HUES64 (cell line): Measurements from ENCODE around the gene UMOD. TPM values are rescaled to one million over a fixed set of nuclear protein-coding genes. Genes with fewer than 3 reads are reported as not detected.

Source experiments
- H3K27ac ChIP-seq: 2 replicates; pipeline ENCODE4 v1.7.0; 2013; ENCODE audit warnings: low read depth, low read length, inconsistent platforms
- H3K27me3 ChIP-seq: 2 replicates; pipeline ENCODE4 v1.6.1; 2013; ENCODE audit warnings: mild to moderate bottlenecking, low read length; ENCODE audit not compliant: insufficient read depth
- H3K36me3 ChIP-seq: 2 replicates; pipeline ENCODE4 v1.6.1; 2013; ENCODE audit warnings: mild to moderate bottlenecking, low read length; ENCODE audit not compliant: insufficient read depth
- H3K4me1 ChIP-seq: 2 replicates; pipeline ENCODE4 v1.6.1; 2013; ENCODE audit warnings: mild to moderate bottlenecking, low read length, moderate library complexity; ENCODE audit not compliant: insufficient read depth
- H3K4me3 ChIP-seq: 2 replicates; pipeline ENCODE4 v1.5.1; 2013; ENCODE audit warnings: mild to moderate bottlenecking, low read length, moderate library complexity
- H3K9ac ChIP-seq: 2 replicates; pipeline ENCODE4 v1.6.1; 2013; ENCODE audit warnings: mild to moderate bottlenecking, low read depth, low read length
- H3K9me3 ChIP-seq: 2 replicates; pipeline ENCODE4 v1.6.1; 2013; ENCODE audit warnings: low read depth, low read length; ENCODE audit not compliant: insufficient read depth
- WGBS: fragments of 150-250, 120-280 bp; methylation state at CpG from one replicate; pipeline ENCODE4 v1.1.7; 2013; ENCODE audit warnings: missing lambda C conversion rate; 5-methylcytosine and 5-hydroxymethylcytosine counted together
- polyA plus RNA-seq, 2 experiments: library from polyadenylated mRNA; stranded (reverse); fragments of 50-300 nt; gene quantifications; one replicate each; pipeline ENCODE4 v1.2.3, GENCODE V29; 2013

UMOD gene
- polyA plus RNA-seq (2013, experiment 1 of 2) = not detected
- not detected for polyA plus RNA-seq (2013, experiment 2 of 2)

- Histone ChIP-seq H3K4me3 (no peak within 1 kb of the TSS), H3K4me1 (peaks cover 3% of the 10 kb centered on the region; the same call in 1 of the 2 replicates), H3K27ac (no peak within 1 kb of the TSS), H3K27me3 (no peaks in the 10 kb centered on the region), H3K9me3 (peaks cover 4% of the 10 kb centered on the region; the same call in 1 of the 2 replicates), H3K9ac (no peak within 1 kb of the TSS), H3K36me3 (no peaks in the 10 kb centered on the region)
- 94% methylated on average over 2 of the region's 2 CpGs for WGBS
These were observed at the start of gene UMOD for GRCh38 chr16:20352615-20353014. UMOD (minus strand) TSS chr16:20352715; CDS start chr16:20350737, 1,978 bp downstream.

- no peak overlapping the region for H3K4me3 ChIP-seq
- H3K4me1 ChIP-seq = no peaks in the 10 kb centered on the region
- H3K27ac ChIP-seq = no peak overlapping the region
- H3K36me3 ChIP-seq = no peaks in the 10 kb centered on the region
- no peaks in the 10 kb centered on the region for H3K27me3 ChIP-seq
- H3K9ac ChIP-seq = no peak overlapping the region
- WGBS = 78% methylated on average over 8 of the region's 8 CpGs
- no peaks in the 10 kb centered on the region for H3K9me3 ChIP-seq
These were observed 49.0 kb upstream of the UMOD start for GRCh38 chr16:20401475-20402016.

GRCh38 chr16:20401066-20401465 lies 48.6 kb upstream of the UMOD start:
- no peaks in the 10 kb centered on the region for H3K36me3 ChIP-seq
- no peaks in the 10 kb centered on the region for H3K27me3 ChIP-seq
- no peak overlapping the region for H3K4me3 ChIP-seq
- H3K9me3 ChIP-seq = no peaks in the 10 kb centered on the region
- H3K9ac ChIP-seq = no peak overlapping the region
- H3K27ac ChIP-seq = no peak overlapping the region
- WGBS = 67% methylated on average over 1 of the region's 2 CpGs
- H3K4me1 ChIP-seq = no peaks in the 10 kb centered on the region

DNA sequence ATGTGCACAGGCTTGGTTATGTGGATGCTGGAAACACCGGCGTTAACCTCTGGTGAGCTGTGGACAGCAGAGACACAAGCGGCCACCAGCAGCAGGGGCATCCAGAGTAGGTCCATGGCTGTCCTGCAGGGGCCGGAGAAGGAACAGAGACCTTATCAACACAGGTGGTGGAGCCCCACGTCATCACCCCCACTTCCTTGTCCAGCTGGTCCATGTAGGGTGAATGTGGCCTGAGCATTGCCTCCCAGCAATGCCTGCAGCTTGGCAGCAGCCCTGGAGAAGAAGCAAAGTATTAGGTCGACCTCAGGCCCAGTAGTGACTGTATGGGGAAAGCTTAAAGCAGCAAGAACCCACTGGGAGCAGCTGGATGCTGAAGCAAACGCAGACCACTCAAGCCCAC lies 46.7 kb upstream of the UMOD start:
- Histone ChIP-seq H3K9ac (no peak overlapping the region), H3K4me1 (no peaks in the 10 kb centered on the region), H3K36me3 (no peaks in the 10 kb centered on the region), H3K9me3 (no peaks in the 10 kb centered on the region), H3K27ac (no peak overlapping the region), H3K4me3 (no peak overlapping the region), H3K27me3 (no peaks in the 10 kb centered on the region)
- 86% methylated on average over 7 of the region's 7 CpGs for WGBS

- 94% methylated on average over 3 of the region's 3 CpGs for WGBS
- Histone ChIP-seq H3K9ac (no peak overlapping the region), H3K27me3 (no peaks in the 10 kb centered on the region), H3K36me3 (no peaks in the 10 kb centered on the region), H3K4me3 (no peak overlapping the region), H3K9me3 (no peaks in the 10 kb centered on the region), H3K27ac (no peak overlapping the region), H3K4me1 (0 out of 2 replicates have a peak, but pooled peaks cover 3% of the 10 kb centered on the region)
These were observed 46.1 kb upstream of the UMOD start for GRCh38 chr16:20398603-20399002.

DNA sequence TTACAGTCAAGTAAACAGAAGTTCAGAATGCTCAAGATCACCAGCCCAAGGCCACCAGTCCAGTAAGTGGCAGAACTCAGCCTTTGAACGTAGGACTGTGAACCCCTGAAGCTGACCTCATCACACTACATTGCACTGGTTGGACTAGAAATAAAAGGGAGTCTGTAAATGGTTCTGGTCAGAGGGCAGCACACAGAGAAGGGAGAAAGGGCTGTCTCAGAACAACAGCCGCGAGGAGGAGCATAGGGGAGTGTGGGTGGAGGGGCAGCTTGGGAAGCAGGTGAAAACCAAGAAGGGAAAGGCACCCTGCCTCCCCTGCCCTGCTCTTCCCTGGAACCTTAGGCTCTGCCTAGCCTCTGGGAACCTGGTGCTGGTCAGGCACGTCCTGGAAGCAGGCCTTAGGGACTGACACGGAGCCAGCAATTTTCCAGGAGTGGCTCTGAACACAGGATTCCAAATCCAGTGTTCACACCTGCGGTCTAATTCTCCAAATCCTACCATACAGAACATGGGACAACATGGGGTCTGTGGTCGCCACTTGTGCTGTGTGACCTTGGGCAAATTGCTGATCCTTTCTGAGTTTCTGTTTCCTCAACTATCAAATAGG lies 45.1 kb upstream of the UMOD start:
- Histone ChIP-seq H3K9me3 (no peaks in the 10 kb centered on the region), H3K4me1 (0 out of 2 replicates have a peak, but pooled peaks cover 3% of the 10 kb centered on the region), H3K36me3 (no peaks in the 10 kb centered on the region), H3K9ac (no peak overlapping the region), H3K27me3 (no peaks in the 10 kb centered on the region), H3K27ac (no peak overlapping the region), H3K4me3 (no peak overlapping the region)
- 86% methylated on average over 7 of the region's 7 CpGs for whole genome bisulfite sequencing

DNA sequence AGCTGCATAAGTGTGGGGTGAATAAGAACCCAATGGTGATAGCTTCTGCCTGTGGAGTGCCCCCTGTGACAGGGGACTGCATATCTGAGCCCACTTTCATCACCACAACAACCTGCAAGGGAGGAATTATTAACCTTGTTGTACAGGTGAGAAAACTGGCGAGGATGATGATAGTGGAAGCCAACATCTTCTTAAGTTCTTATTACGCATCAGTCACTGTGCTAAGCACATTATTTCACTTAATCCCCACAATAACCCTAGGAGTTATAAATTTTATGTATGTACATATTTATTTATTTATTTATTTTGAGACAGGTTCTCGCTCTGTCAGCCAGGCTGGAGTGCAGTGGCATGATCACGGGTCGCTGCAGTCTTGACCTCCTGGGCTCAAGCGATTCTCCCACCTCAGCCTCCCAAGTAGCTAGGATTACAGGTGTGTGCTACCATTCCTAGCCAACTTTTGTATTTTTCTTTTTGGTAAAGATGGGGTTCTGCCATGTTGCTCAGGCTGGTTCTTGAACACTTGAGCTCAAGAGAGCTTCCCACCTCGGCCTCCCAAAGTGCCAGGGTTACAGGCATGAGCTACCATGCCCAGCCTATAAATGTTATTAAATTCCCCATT lies 44.4 kb upstream of the UMOD start:
- no peak overlapping the region for H3K9ac ChIP-seq
- no peak overlapping the region for H3K27ac ChIP-seq
- H3K4me1 ChIP-seq = 0 out of 2 replicates have a peak, but pooled peaks cover 3% of the 10 kb centered on the region
- H3K27me3 ChIP-seq = no peaks in the 10 kb centered on the region
- WGBS = 99% methylated on average over 5 of the region's 7 CpGs
- H3K9me3 ChIP-seq = no peaks in the 10 kb centered on the region
- no peak overlapping the region for H3K4me3 ChIP-seq
- no peaks in the 10 kb centered on the region for H3K36me3 ChIP-seq

DNA sequence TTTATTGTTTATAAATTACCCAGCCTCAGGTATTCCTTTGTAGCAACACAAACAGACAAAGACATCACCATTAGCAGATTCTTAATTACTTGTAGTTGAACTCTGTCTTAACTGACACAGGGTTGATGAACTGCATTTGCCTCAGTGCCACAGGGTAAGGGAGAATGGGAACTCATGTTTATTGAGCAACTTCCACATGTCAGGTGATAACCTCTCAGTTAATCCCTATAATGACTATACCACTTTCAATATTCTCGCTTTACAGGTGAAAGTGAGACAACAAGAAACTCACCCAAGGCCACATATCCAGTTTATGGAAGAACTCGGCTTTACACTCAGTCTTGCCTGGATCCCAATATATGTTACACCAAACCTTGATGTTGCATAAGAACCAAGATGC lies 43.4 kb upstream of the UMOD start:
- no peak overlapping the region for H3K4me3 ChIP-seq
- 99% methylated on average over 2 of the region's 2 CpGs for WGBS
- H3K36me3 ChIP-seq = no peaks in the 10 kb centered on the region

DNA sequence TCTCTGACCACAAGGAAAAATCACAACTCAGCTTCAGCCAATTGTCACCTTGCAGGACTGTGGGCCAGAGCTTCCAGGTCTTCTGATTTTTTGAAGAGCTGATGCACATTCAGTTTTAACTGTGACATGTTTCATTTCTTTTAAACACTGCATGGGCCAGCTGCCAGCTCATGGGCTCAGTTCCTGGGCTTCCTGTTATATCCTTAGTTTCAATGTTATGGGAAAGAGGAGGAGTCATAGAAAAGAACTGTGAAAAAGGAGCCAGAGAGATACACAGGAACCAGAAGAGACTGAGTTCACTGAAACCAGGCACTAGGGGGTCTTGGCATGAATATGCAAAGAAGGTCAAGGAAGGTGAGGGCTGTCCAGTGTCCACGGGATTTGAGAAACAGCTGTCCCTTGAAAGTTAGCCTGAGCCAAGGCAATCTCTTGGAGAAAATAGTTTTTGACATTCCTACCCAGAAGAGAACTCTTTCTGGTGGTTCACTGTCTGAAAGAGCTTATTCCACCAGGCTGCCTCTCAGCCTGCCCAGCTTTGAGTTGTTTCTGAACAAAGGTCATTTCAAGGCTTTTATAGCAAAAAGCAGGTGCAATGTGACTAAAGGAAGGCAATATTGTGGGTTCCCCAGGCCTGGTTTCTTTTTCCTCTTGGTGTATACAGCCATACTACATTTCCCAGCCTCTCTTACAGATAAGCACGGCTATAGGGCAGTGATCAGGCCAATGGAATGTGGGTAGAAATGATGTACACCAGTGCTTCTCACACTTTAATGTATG lies 41.5 kb upstream of the UMOD start:
- no peaks in the 10 kb centered on the region for H3K9me3 ChIP-seq
- H3K36me3 ChIP-seq = no peaks in the 10 kb centered on the region
- H3K27me3 ChIP-seq = no peaks in the 10 kb centered on the region
- no peak overlapping the region for H3K27ac ChIP-seq
- no peak overlapping the region for H3K9ac ChIP-seq
- 0 out of 2 replicates have a peak, but pooled peaks cover 3% of the 10 kb centered on the region for H3K4me1 ChIP-seq
- no peak overlapping the region for H3K4me3 ChIP-seq
- WGBS = 74% methylated on average over 2 of the region's 2 CpGs

More for the DNA sequence above, 43.4 kb upstream of the UMOD start:
- no peaks in the 10 kb centered on the region for H3K27me3 ChIP-seq
- no peak overlapping the region for H3K9ac ChIP-seq
- H3K4me1 ChIP-seq = 0 out of 2 replicates have a peak, but pooled peaks cover 3% of the 10 kb centered on the region
- no peak overlapping the region for H3K27ac ChIP-seq
- H3K9me3 ChIP-seq = no peaks in the 10 kb centered on the region

GRCh38 chr16:20391045-20391444 lies 38.5 kb upstream of the UMOD start:
- WGBS = 92% methylated on average over 5 of the region's 5 CpGs
- no peak overlapping the region for H3K27ac ChIP-seq
- H3K9me3 ChIP-seq = no peaks in the 10 kb centered on the region
- H3K9ac ChIP-seq = no peak overlapping the region
- H3K36me3 ChIP-seq = no peaks in the 10 kb centered on the region
- no peak overlapping the region for H3K4me3 ChIP-seq
- peaks cover 5% of the 10 kb centered on the region; the same call in 1 of the 2 replicates for H3K27me3 ChIP-seq
- 0 out of 2 replicates have a peak, but pooled peaks cover 3% of the 10 kb centered on the region for H3K4me1 ChIP-seq

DNA sequence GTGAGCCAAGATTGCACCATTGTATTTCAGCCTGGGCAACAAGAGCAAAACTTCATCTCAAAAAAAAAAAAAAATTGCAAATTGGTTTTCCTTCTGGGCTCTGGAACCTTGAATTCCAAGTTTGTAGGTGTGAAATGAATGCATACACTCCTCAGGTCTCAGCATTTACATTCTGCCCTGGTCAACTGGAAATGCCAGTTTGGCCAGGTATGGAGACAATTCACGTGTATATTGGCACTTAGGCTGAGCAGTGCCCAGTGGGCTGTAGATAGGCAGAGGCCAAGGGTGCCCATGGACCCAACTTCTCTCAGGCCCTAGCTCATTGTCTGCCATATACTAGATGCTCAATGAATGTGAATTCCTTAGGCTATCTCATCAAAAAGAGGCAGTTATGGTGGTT lies 36.3 kb upstream of the UMOD start:
- no peaks in the 10 kb centered on the region for H3K36me3 ChIP-seq
- H3K9me3 ChIP-seq = no peaks in the 10 kb centered on the region
- WGBS = 90% methylated on average over 1 of the region's 1 CpG
- 0 out of 2 replicates have a peak, but pooled peaks cover 2% of the 10 kb centered on the region for H3K4me1 ChIP-seq
- no peak overlapping the region for H3K4me3 ChIP-seq
- H3K9ac ChIP-seq = no peak overlapping the region
- H3K27me3 ChIP-seq = peaks cover 5% of the 10 kb centered on the region; the same call in 1 of the 2 replicates
- H3K27ac ChIP-seq = no peak overlapping the region
